GDM1 (cell line): ENCODE data around the gene PAIP2.
A peak's percentile ranks its signal among the peaks of the same experiment; 100 is the strongest.
"Not testable (repeated sequence)": the region's sequence is repeated elsewhere in the genome, so short reads cannot be mapped to it uniquely, and the experiment has no call there.

Experiments
- DNase-seq: peaks from one replicate; lab custom pipeline; 2025; lab: John Stamatoyannopoulos, UW

The PAIP2 gene

DNA sequence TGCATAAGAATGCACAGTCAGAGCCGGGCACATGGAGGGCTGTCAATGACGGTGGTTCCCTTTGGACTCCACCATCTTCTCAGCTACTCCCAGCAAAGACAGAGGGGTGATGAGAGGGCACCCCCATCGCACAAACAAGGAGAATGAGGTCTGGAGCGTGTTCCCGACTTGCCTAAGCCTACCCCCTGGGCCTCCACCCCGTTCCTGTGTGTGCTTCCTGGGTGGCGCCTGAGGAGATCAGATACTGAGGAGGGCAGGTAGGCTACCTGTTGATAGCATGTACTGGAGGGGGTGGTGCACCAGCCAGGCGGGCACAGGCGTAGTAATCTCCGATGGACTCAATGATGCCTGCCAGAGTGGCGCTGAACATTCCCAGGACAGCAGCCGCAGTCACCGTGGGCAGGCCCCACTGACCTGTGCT, 37.3 kb downstream of the PAIP2 start:
- DNase-seq, result no peak

DNA sequence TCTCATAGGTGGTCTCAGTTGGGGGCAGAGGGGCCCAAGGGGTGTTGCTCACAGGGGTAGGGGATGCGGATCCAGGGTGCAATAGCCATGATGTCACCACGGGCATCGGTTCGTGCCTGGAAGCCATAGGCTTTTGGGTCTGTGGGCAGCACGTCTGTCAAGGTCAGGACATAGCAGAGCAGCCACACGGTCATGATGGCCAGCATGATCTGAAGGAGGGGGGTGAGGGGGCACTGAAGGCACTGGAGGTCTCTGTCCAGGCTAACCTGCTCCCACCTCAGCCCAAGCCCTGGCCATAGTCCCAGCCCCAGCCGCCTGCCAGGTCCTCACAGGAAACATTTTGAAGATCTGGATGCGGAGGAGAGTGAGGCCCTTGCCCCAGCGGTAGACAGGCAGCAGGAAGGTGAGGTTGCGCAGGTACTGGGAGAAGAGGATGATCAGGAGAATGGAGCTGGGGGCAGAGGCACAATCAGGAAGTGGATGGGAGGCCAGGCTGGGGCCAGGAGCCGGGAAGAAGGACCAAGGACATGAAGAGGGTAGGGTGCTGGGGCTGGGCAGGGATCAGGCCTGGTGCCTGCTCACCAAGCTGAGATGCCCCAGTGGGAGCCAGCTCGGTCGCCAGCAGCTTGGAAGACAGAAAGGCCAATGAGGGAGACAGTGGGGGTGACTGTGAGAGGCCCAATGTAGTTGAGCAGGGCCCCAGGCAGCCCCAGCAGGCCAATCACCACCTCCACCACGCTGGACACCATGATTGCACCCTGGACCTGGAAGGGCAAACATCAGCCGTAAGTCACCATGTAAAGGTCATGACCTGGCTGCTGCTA, 38.2 kb downstream of the PAIP2 start:
- no peak for DNase-seq

DNA sequence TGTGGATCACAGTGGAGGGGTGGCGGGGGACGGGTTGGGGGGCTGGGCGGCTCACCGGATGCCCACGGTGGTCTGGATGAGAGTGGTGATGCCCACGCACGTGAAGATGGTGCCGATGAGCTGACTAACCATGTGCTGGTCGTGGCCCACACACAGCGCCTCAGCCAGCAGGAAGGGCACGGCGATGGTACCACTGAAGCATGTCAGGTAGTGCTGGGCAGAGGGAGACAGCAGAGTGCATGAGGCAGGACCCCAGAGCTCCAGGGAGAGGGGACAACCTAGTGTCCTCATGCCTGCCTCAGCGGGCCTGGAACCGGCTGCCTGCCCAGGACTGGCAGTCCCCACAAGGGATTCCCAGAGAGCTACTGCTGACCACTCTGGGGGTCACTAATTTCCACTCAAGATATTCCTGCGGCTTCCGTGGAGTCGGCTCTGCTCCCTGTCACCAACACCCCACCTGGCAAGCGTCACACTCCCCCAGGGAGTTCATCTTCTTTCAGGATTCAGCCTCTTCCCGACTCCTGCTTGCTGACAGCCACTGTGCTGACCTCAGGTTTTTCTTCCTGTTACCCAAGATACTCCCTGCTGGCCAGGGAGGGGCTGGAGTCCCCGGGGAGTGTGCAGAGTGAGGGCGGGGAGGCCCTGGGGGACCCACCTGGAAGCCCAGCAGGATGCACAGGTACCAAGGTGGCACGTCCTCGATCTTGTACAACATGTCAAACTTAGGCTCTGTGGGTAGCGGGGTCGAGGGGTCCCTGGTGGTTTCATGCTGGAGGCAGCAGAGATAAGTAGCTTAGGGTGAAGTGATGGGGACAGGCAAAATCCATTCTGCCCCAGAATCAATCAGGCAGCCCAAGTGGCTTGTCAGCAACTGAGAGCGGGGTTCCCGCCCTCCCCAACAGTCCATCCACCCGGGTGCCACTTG, 40.4 kb downstream of the PAIP2 start:
- no peak for DNase-seq

DNA sequence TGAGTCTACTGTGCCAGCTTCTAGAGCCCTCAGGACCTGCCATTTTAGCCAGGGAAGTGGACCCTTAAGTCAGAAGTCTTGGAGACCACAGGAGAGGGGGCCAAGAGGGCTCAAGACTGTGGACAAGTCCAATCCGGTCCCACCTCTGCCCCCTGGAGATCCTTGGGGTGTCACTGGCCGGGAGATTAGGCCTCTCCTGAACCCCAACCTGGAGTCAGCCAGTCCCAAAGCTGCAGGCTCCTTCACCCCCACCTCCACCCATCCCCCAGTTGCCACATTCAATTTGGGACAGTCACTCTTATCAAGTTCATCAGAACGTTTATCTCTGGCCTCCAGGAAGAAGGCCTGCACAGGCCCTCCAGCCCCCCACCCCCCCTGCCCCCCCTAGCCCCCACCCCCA, 41.2 kb downstream of the PAIP2 start:
- no peak for DNase-seq

DNA sequence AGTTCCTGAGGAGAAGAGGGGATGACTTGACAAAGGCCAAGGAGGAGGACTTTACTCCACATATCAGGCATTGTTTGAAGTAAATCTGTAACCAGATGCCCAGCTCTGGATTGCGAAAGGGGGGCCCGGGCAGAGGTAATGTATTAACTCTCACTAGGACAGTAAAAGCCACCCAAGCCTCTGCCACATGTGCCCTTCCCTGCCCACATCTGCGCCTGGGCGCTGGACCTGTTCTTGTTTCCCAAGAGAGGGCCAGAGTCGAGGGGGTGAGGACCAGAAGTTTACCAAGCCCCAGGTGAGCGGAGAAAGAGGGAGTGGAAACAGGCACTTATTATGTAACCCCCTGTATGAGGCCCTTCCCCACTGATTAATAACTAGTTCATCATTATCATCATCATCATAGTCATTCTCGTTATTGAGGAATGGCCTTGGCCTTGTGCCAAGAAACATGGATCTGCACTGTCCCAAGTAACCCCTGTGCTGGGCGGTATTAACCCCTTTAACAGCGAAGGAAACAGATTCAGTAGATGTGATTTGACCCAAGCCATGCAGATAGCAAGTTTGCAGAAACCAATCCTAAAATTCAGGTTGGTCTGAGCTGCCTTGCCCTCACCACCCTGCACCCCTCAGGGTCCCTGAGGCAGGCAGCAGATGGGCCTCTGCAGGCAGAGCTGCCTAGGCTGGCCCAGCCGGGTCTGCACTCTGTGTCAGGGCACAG, 41.8 kb downstream of the PAIP2 start, which contains the start of gene SLC23A1:
Gene SLC23A1, minus strand, starts transcription at position 23 of the 718 bp plus-strand sequence. CDS start 44 bp downstream, outside the sequence.
- DNase-seq, result no peak

DNA sequence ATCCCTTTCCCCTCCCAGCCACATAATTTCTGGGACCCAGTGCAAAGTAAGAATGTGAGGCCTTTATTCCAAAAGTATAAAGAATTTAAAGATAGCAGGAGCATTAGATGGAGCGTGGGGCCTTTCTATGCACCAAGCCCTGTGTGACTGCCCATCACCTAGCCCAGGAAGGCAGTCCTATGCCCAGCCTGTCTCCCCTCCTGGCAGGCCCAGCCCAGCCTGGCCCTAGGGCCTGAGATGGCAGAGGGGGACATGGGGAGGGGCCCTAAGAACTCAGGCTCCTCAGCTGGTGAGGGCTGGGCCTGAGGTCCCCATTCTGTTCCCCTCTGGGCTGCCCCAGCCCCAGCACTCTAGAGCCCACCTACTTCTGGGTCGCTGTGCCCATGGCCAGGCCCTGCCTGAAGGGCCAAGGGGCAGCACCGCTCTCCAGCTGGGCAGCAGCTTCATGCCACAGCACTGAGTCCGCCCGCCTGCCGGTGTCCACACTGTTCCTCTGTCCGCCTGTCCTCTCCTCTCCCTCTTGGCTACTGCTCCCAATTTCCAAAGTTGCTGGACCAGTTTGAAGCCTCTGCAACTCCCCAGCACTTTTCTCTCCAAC, 42.4 kb downstream of the PAIP2 start:
- DNase-seq, result no peak

DNA sequence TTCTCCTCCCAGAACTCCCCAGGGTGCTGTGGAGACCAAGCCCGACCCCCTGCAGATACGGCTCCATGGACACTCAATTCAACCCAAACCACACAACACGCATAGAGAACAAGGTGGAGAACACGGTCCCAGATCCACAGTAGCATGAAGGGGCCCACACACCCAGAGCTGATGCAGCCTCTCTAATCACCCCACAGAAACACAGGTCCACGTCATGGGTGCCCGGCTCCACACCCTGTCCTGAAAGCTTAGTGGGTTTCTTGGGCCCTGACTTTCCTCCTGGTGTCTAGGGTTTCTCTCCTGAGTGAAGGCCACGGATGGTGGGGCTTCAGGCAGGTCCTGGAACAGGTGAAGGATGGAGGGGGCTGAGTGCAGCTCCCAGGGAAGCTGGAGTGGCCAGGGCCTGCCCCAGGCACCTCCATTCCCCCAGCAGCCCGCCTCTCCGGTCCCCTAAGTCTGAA, 43.0 kb downstream of the PAIP2 start:
- no peak for DNase-seq

DNA sequence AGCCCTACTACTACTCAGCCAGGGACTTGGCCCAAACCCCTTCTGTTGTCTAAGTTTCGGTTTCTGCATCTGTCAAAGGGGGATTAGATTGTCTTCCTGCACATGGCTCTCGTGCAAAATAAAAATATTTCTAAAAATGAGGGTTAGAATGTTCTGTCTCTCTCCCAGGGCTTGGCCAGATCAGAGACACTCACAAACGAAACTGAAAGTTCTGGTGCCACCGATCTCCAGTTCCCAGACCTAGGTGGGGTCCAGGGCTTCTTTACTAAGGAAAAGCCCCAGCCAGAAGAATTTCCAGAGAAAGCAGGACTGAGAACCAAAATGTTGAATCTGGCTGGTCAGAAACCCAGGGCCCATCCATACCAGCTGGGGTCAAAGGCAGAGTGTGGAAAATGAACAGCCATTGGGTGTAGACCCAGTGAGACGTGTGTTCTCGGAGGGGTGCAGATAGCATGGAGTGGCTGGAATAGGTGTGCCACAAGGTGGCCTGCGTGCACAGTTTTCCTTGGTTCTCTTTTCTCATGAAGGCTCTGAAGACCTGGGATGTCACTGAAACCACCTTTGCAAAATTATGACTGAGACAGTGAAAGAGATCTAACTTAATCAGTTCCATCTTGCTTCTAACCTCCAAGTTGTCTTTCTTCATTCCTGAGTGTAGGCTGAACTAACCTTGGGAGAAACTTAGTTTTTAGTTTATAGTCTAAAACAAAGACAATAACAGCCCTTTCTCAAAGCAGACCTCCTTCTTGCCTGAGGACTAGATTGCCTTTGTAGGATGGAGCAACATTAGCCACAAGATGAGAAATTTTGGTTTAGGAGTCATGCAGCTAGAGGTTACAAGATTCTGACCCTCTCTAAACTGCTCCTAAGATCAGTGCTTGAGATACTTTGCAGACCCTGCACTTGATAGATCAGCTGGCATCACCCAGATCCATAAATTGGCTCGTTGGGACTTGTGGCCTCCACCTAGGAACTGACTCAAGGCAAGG, 43.7 kb downstream of the PAIP2 start:
- DNase-seq, result no peak

DNA sequence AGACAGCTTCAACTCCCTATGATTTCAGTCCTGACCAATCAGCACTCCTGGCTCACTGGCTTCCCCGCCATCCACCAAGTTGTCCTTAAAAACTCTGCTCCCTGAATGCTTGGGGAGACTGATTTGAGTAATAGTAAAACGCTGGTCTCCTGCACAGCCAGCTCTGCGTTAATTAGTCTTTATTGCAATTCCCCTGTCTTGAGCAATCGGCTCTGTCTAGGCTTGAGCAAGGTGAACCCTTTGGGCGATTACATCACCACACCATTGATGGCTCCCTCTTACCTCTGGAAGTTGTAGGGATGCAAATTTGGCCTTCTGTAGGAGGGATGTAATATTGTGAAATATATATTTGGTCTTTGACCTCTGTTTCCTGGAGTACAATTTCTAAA, 44.4 kb downstream of the PAIP2 start:
- DNase-seq, result no peak

DNA sequence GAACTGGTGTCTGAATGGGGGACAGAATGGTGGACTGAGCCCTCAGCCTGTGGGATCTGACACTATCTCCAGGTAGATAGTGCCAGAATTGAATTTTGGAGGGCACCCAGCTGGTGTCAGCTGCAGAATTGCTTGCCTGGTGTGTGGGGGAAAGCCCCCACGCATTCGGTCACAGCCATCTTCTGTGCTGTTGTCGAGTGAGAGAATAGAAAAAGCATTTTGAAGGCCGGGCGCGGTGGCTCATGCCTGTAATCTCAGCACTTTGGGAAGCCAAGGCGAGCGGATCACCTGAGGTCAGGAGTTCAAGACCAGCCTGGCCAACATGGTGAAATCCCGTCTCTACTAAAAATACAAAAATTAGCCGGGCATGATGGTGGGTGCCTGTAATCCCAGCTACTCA, 45.3 kb downstream of the PAIP2 start:
- DNase-seq, result not testable (repeated sequence)

DNA sequence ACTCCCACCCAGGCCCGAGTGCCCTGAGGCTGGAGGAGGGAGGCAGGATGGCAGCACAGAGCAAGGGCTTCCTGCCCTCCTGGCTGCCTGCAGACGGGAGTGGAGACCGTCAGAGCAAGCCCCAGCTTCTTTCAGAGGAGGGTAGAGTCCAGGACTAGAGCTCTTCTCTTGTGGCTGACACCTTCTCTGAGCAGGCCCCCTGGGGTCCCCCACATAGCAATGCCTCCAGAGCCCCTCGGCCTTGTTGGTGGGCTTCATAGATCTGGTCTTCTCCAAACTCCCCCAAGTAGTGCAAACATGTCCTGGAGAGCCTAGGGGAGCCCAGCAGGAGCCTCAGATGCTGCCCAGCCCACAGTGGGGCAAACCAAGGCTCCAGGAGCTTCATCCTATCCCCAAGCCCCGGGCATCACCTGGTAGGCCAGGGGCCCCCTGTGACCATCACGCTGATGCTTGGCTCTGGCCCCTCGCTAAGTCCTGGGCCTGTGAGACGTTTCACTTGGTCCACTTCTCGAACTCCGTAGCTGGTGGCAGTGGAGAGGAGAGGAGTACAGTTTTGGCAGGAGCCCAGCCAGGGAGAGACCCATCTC, 46.0 kb downstream of the PAIP2 start:
- DNase-seq, result no peak

DNA sequence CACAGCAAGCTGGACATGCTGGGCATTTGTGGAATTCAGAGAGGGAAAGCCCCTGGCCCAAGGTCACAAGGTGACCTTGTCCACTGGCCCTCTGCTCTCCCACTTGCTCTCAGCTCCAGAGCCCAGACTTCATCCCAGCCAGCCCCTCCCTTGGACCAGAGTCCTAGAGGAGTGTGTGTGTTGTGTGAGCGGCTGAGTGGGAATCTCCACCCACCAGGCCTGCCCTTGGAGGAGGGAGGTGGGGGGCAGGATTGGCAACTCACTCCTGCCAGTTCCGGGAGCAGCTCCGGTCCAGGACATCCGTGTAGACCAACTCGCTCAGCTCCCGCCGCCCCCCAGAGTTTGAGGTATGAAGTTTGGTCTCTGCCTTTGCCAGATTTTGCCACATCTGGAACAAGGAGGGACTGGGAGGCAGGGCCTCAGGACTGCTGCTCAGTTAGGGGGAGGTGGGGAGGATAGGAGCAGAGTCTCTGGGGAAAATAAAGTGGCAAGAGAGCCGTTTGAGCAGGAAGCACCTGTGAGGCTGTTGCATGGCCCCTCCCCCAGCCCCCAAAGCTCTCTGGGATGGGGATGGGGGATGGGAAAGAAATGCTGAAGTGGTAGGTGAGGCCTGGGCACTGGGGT, 46.7 kb downstream of the PAIP2 start:
- peak; percentile 65 for DNase-seq

DNA sequence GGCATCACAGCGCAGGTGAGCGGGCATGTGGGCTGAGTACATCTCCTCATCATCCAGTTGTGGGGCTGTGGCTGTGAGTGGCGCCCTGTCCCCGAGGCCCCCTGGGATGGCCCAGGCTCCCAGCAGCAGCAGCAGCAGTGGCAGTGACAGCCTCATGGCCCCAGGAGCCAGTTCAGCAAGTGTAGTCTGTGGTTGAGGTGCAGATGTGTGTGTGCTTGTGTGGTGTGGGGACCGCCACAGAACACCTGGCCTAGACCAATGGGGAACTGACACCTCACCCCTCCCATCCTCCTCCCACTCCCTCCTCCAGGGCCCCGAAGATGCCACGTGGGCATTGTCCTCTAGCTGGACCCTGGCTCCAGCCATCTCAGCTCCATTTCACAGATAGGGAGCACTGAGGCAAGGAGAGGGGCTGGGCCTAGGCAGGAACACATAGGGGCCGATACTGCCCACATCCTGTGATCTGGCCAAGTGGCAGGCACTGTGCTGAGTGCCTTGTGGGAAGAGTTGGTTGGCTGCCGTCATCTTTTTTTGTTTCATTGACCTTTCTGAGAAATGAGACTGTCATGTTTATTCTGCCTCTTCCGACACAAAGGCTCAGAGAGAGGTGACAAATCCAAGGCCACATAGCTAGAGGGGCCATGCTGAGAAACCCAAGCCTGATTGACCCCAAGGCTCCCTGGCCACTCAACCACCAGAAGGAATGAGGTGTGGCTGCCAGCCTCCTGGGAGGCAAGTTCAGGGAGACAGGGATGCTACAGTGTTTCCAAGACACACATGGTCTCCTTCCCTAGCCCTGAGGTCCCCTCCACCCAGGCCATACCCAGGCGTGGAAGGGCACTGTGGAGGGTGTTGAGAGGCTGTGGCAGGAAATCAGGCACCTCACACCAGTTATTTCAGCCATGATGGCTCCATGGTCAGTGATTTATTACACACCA, 48.3 kb downstream of the PAIP2 start, which contains the start of gene MZB1:
Gene MZB1, minus strand, starts transcription at position 213 of the 938 bp plus-strand sequence. Its CDS starts 57 bp downstream, at position 156.
- no peak for DNase-seq

DNA sequence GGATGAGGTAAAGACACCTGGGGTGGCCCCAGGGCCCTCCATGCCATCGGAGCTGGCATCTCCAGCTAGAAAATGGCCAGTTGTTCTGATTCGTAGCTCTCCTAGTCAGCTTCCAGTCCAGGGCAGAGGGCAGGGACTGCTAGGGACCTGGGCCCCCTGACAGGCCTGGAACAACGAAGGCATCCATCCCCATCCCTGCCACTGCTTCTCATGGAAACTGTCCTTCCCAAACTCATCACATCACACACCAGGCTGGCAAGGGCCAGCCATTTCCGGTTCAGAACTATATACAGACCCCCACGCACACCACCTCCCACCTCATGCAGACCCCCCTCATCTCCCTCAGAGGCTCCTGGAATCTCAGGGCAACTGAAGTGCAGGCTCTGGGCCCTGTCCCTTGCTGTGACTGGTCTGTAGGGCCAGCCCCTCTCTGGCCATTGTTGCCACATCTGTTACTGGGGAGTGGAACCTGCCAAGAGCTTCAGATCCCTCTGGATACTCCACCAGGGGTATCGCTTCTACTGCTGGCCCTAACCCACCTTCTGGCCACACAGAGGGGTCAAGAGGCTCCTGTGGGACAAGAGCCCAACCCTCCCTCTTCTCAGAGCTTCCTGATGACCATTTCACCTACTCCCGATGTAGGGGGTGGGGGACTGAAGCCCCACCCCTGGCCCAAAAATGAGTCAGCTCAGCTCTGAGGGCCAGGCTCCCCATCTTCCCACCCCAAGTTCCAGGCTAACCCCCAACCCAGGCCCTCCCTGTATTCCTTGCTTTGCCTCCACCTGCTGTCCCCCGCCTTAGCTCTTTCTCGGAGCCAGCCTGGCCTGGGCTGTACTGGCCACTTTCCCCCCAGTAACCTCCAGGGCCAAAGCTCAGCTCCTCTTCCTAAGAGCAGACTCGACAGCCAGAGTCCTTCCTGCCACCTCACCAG, 49.2 kb downstream of the PAIP2 start:
- no peak for DNase-seq

DNA sequence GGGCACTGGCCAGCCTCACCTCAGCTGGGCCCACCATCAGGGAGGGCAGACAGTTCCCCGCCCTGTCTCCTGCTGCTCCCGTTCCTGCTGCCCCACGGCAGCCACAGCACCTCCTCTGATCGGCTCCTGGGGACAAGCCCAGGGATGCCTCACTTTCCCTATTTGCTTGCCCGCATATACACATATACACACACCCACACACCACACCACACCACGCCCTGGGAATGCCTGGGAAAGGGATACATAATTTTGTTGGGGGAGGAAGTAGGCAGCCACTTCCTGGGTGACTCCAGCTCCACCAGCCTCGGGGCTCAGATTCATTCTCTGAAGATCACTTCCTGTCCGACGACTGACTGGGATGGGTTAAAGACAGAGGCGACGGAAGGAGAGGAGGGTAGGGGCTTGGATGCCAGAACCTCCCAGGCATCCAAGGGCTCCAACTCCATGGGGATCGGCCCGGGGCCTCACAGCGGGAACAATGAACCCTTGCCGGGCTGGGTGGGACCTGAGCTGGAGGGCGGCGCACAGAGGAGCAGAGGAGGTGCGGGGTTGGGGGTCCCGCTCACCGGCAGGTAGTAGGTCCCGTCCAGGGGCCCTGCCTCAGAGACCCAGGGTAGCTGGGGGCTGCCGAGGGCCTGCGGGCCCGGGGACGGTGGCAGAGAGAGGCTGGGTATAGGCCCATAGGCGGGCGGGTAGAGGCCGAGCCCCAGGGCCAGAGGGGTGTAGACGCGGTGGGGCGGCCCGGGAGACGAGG, 50.1 kb downstream of the PAIP2 start:
- DNase-seq, result no peak

DNA sequence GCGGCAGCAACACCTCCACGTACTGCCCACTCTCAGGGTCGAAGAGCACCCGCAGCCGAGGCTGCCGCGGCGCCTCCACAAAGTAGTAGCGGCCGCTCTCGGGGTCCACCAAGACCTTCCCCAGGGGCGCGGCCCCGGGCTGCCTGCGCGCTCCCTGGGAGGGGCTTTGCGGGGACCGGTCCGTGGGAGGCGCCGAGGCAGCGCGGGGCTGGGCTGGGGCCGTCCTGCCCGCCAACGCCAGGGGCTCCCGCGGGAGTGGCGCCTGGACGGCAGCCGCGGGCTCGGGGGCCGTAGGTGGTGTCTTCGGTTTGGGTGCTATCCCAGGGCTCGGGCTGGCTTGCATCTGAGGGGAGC, 50.6 kb downstream of the PAIP2 start:
- no peak for DNase-seq
